ENCODE results near the gene PPP1R2. TPM values are rescaled to one million over a fixed set of nuclear protein-coding genes. Genes with fewer than 3 reads are reported as not detected.

Gene PPP1R2
- total and polyA plus RNA-seq, 2 donors (not counting 3 experiments of a cell fraction or from before 2014, with no cell fraction given) = 19.9 to 37.3 TPM

GRCh38 chr3:195587406-195587805 is 44.3 kb upstream of the PPP1R2 start:
- dilution Hi-C loops (cut with MboI; ENCODE audit: extremely low pct_ligation_motif_present, low sequenced_read_pairs) (no loop called here), intact Hi-C loops (cut with micrococcal nuclease) (no loop called here)
- no peak overlapping the region for H3K4me3 ChIP-seq (replicated peaks in 1 of 3; ENCODE audit: insufficient read depth in 1 of 3, low read depth in 1 of 3, low read length in 3 of 3)
- ChIA-PET CTCF (no interaction called here), POLR2A (no interaction called here)
- H3K9me3 ChIP-seq (replicated peaks; ENCODE audit: control insufficient read depth, insufficient read depth, low read length) = no peaks in the 10 kb centered on the region
- FAIRE-seq (no peak), DNase-seq (ENCODE audit: low read depth, low spot score) (no peak)
- peaks cover 6 to 14% of the 10 kb centered on the region in 2 experiments for H3K27me3 ChIP-seq (ENCODE audit: control insufficient read depth in 2 of 2, insufficient read depth in 2 of 2, low read length in 2 of 2)
- no peaks in the 10 kb centered on the region for H3K9me1 ChIP-seq (replicated peaks; ENCODE audit: control insufficient read depth, extremely low read depth, insufficient read depth, low read length)
- no peak overlapping the region for H3K4me2 ChIP-seq (ENCODE audit: insufficient read depth, low read length)
- H3K36me3 ChIP-seq (ENCODE audit: control insufficient read depth in 2 of 2, extremely low read depth in 1 of 2, insufficient read depth in 2 of 2, low read length in 2 of 2) = no peaks in the 10 kb centered on the region
- no peak overlapping the region for H2AFZ ChIP-seq (ENCODE audit: low read depth, low read length)
- H3K27ac ChIP-seq (ENCODE audit: insufficient read depth, low read depth, low read length) = no peak overlapping the region
- no peak overlapping the region for H3K9ac ChIP-seq (replicated peaks; ENCODE audit: extremely low read depth, insufficient read depth, low read length)
- H3K4me1 ChIP-seq (ENCODE audit: control insufficient read depth, extremely low read depth, insufficient read depth, low read length) = peaks cover 12% of the 10 kb centered on the region
- no peaks in the 10 kb centered on the region for H4K20me1 ChIP-seq (replicated peaks; ENCODE audit: control insufficient read depth, extremely low read depth, insufficient read depth, low read length)
- H3K79me2 ChIP-seq (ENCODE audit: control insufficient read depth, insufficient read depth, low read length) = no peaks in the 10 kb centered on the region
- TF ChIP-seq MYC (IDR thresholded peaks at IDR 0.05; ENCODE audit: low read depth, low read length) (no peak), CTCF (IDR thresholded peaks at IDR 0.05; ENCODE audit: extremely low read depth in 1 of 2, insufficient read depth in 1 of 2, low read depth in 1 of 2, low read length in 2 of 2) (no peak)
- no TSS peak for BruUV-seq (replicated peaks)

- no peak overlapping the region for H3K9ac ChIP-seq (replicated peaks; ENCODE audit: extremely low read depth, insufficient read depth, low read length)
- peak overlapping the region; percentile 45 for H3K4me2 ChIP-seq (ENCODE audit: insufficient read depth, low read length)
- H3K9me1 ChIP-seq (replicated peaks; ENCODE audit: control insufficient read depth, extremely low read depth, insufficient read depth, low read length) = no peaks in the 10 kb centered on the region
- ChIA-PET POLR2A (interaction anchor here (0.7 kb wide), 2 partner anchors 44 to 626 kb away, joined by 5 to 7 read pairs; partner anchors contain the start of gene ZDHHC19), CTCF (interaction anchor here (1.1 to 1.9 kb wide), 2 partner anchors 36 to 313 kb away, joined by 3 to 6 read pairs; partner anchors contain the start of gene XXYLT1)
- no peaks in the 10 kb centered on the region for H3K79me2 ChIP-seq (ENCODE audit: control insufficient read depth, insufficient read depth, low read length)
- TF ChIP-seq POLR2AphosphoS5 (IDR thresholded peaks at IDR 0.05; ENCODE audit: insufficient read depth, low read depth, low read length) = no peak
- TF ChIP-seq JUN (IDR thresholded peaks at IDR 0.05; ENCODE audit: borderline replicate concordance, insufficient read depth, insufficient read length, low read depth) = no peak
- TF ChIP-seq EZH2 (IDR thresholded peaks at IDR 0.05; ENCODE audit: borderline replicate concordance, low read depth, low read length, severe bottlenecking) = no peak
- no peak for TF ChIP-seq GATA2 (IDR thresholded peaks at IDR 0.05; ENCODE audit: insufficient read depth, insufficient read length, low read depth, low read length)
- no peak for TF ChIP-seq FOS (IDR thresholded peaks at IDR 0.05; ENCODE audit: borderline replicate concordance, insufficient read depth, low read length)
- no peak for TF ChIP-seq POLR2A (IDR thresholded peaks at IDR 0.05; ENCODE audit: low read depth, low read length)
- TF ChIP-seq MYC (IDR thresholded peaks at IDR 0.05; ENCODE audit: low read depth, low read length) = no peak
- TF ChIP-seq MAX (IDR thresholded peaks at IDR 0.05; ENCODE audit: insufficient read depth, insufficient read length) = no peak
- no peak for TF ChIP-seq CTCF (IDR thresholded peaks at IDR 0.05; ENCODE audit: extremely low read depth in 1 of 2, insufficient read depth in 1 of 2, low read depth in 1 of 2, low read length in 2 of 2)
- BruUV-seq (replicated peaks) = no TSS peak
- FAIRE-seq (no peak), DNase-seq (ENCODE audit: low read depth, low spot score) (no peak)
- H3K4me3 ChIP-seq (replicated peaks in 1 of 3; ENCODE audit: insufficient read depth in 1 of 3, low read depth in 1 of 3, low read length in 3 of 3) = no peak overlapping the region
- H4K20me1 ChIP-seq (replicated peaks; ENCODE audit: control insufficient read depth, extremely low read depth, insufficient read depth, low read length) = no peaks in the 10 kb centered on the region
- no peaks in the 10 kb centered on the region for H3K9me3 ChIP-seq (replicated peaks; ENCODE audit: control insufficient read depth, insufficient read depth, low read length)
- H3K27me3 ChIP-seq (ENCODE audit: control insufficient read depth in 2 of 2, insufficient read depth in 2 of 2, low read length in 2 of 2) = peaks cover 6 to 11% of the 10 kb centered on the region in 2 experiments
- intact Hi-C loops (cut with micrococcal nuclease) = no loop called here
- H3K4me1 ChIP-seq (ENCODE audit: control insufficient read depth, extremely low read depth, insufficient read depth, low read length) = peaks cover 12% of the 10 kb centered on the region
- H2AFZ ChIP-seq (ENCODE audit: low read depth, low read length) = peak overlapping the region; percentile 97
- dilution Hi-C loops (cut with MboI; ENCODE audit: extremely low pct_ligation_motif_present, low sequenced_read_pairs) = no loop called here
- H3K27ac ChIP-seq (ENCODE audit: insufficient read depth, low read depth, low read length) = no peak overlapping the region
- no peaks in the 10 kb centered on the region for H3K36me3 ChIP-seq (ENCODE audit: control insufficient read depth in 2 of 2, extremely low read depth in 1 of 2, insufficient read depth in 2 of 2, low read length in 2 of 2)
Measured at GRCh38 chr3:195584543-195584870, 41.4 kb upstream of the PPP1R2 start.
